Prostate gland (tissue), 2 donors: ENCODE data around the gene ACSF3.

ENCODE experiments used
- POLR2A ChIP-seq: fragments of 450-650 bp; IDR thresholded peaks from one replicate; pipeline ENCODE4 v1.6.1; 2016; ENCODE audit warnings: antibody characterized with exemption, mild to moderate bottlenecking
- POLR2AphosphoS5 ChIP-seq: sonication (generic); formaldehyde crosslinking; IDR thresholded peaks from one replicate; pipeline ENCODE4 v1.6.1; 2017; ENCODE audit warnings: antibody characterized with exemption
- TF ChIP-seq, protein P1 (sequence below), 4 experiments: fragments of 200-600 bp in 2 of 4; fragments of 450-650 bp in 2 of 4; sonication (generic) in 2 of 4; IDR thresholded peaks; 1 replicate in 3 of 4; 2 replicates in 1 of 4; pipeline ENCODE4 v1.5.1; 2016 to 2019; ENCODE audit warnings: antibody characterized with exemption in 4 of 4, mild to moderate bottlenecking in 2 of 4, moderate library complexity in 2 of 4

DNA sequence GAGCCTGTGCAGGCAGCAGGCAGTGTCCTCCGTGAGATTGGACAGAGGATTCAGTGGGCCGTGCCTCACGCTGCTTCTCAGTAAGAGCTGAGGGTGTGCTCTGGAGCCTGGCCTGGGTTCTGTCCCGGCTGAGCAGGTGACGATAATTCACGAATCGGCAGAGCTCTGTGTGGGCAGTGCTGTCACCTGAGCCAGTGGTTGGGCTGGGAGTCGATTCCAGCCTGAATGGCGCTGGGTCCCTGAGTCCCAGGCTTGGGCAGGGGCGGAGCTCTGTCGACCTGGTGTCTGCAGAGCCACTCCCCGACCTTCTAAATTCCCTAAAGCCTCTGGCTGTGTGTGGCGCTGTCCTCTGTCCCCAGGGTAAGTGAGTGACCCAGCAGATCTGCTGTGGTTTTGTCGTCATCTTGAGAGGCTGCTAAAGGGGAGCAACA is 8.4 kb downstream of the ACSF3 start:
- TF ChIP-seq, protein P1, sequence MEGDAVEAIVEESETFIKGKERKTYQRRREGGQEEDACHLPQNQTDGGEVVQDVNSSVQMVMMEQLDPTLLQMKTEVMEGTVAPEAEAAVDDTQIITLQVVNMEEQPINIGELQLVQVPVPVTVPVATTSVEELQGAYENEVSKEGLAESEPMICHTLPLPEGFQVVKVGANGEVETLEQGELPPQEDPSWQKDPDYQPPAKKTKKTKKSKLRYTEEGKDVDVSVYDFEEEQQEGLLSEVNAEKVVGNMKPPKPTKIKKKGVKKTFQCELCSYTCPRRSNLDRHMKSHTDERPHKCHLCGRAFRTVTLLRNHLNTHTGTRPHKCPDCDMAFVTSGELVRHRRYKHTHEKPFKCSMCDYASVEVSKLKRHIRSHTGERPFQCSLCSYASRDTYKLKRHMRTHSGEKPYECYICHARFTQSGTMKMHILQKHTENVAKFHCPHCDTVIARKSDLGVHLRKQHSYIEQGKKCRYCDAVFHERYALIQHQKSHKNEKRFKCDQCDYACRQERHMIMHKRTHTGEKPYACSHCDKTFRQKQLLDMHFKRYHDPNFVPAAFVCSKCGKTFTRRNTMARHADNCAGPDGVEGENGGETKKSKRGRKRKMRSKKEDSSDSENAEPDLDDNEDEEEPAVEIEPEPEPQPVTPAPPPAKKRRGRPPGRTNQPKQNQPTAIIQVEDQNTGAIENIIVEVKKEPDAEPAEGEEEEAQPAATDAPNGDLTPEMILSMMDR (IDR thresholded peaks at IDR 0.05), result no peak
- TF ChIP-seq POLR2A (no peak), POLR2AphosphoS5 (no peak)
